Body of pancreas (tissue), 4 donors: ENCODE results near the gene RPS25.
A peak's percentile ranks its signal among the peaks of the same experiment; 100 is the strongest.

Experiments used
- CTCF ChIP-seq, 7 experiments: fragments of 450-650 bp in 4 of 7; fragments of 200-600 bp in 3 of 7; sonication (generic) in 3 of 7; IDR thresholded peaks; one replicate each; pipeline ENCODE4 v1.5.1; 2016 to 2019; ENCODE audit warnings: antibody characterized with exemption in 7 of 7
- POLR2A ChIP-seq, 3 donors: fragments of 450-650 bp; IDR thresholded peaks; one replicate each; pipeline ENCODE4 v1.6.1; 2016; ENCODE audit warnings: antibody characterized with exemption in 3 of 3, mild to moderate bottlenecking in 2 of 3

- TF ChIP-seq CTCF (IDR thresholded peaks at IDR 0.05) (peak in 4 of 7 experiments; percentile 14 to 44 (median 26)), POLR2A (IDR thresholded peaks at IDR 0.05) (peak; percentile 24 to 70 (median 68))
These were observed 20.3 kb downstream of the RPS25 start, which contains the start of gene CENATAC for GRCh38 chr11:118997627-118998387.
